HTERT RPE-1 (cell line): ENCODE measurements around the gene ARHGAP30.
"Not testable (repeated sequence)": the region's sequence is repeated elsewhere in the genome, so short reads cannot be mapped to it uniquely, and the experiment has no call there.

Experiments used
- in situ Hi-C: fragments of 300-500 bp; cut with MboI; formaldehyde crosslinking; loops from 4 replicates; pipeline ENCODE4 v1.14.3; 2020; ENCODE audit warnings: low sequenced_read_pairs

Gene ARHGAP30

GRCh38 chr1:161045736-161046604 lies 23.7 kb downstream of the ARHGAP30 start, which contains the start of gene USF1:
TSS of gene USF1 (minus strand) at chr1:161045977. CDS start at chr1:161043275, 2,702 bp downstream.
- in situ Hi-C loops = no loop called here

GRCh38 chr1:161044908-161045735 lies 24.6 kb downstream of the ARHGAP30 start:
- in situ Hi-C loops = no loop called here

GRCh38 chr1:161044535-161044907 lies 25.2 kb downstream of the ARHGAP30 start:
- in situ Hi-C loops = no loop called here

- in situ Hi-C loops = no loop called here
Measured at GRCh38 chr1:161039546-161039945, 30.1 kb downstream of the ARHGAP30 start.

GRCh38 chr1:161039154-161039545 lies 30.5 kb downstream of the ARHGAP30 start:
- in situ Hi-C loops = no loop called here

GRCh38 chr1:161038523-161039153 lies 31.1 kb downstream of the ARHGAP30 start, which contains the start of gene TSTD1:
TSS of gene TSTD1 (minus strand) at chr1:161038964. CDS start at chr1:161038889, 75 bp downstream.
- in situ Hi-C loops = no loop called here

GRCh38 chr1:161037661-161038522 lies 31.8 kb downstream of the ARHGAP30 start:
- in situ Hi-C loops = no loop called here

- in situ Hi-C loops = no loop called here
Measured at GRCh38 chr1:161033751-161034150, 35.9 kb downstream of the ARHGAP30 start.

- in situ Hi-C loops = no loop called here
Measured at GRCh38 chr1:161032409-161032808, 37.3 kb downstream of the ARHGAP30 start.

GRCh38 chr1:161031874-161032273 lies 37.8 kb downstream of the ARHGAP30 start:
- in situ Hi-C loops = no loop called here

GRCh38 chr1:161029466-161029865 lies 40.2 kb downstream of the ARHGAP30 start:
- in situ Hi-C loops = not testable (repeated sequence)

GRCh38 chr1:161026954-161027353 lies 42.7 kb downstream of the ARHGAP30 start:
- in situ Hi-C loops = not testable (repeated sequence)

- in situ Hi-C loops = not testable (repeated sequence)
Measured at GRCh38 chr1:161022432-161022831, 47.3 kb downstream of the ARHGAP30 start.

- in situ Hi-C loops = no loop called here
Measured at GRCh38 chr1:161021970-161022353, 47.7 kb downstream of the ARHGAP30 start.

- in situ Hi-C loops = no loop called here
Measured at GRCh38 chr1:161021165-161021969, 48.3 kb downstream of the ARHGAP30 start.

GRCh38 chr1:161020509-161021164 lies 49.1 kb downstream of the ARHGAP30 start, which contains the start of gene F11R:
TSS of gene F11R (minus strand) at chr1:161021152. CDS start at chr1:161021073, 79 bp downstream.
- in situ Hi-C loops = no loop called here

GRCh38 chr1:161019751-161020495 lies 49.8 kb downstream of the ARHGAP30 start:
- in situ Hi-C loops = no loop called here

GRCh38 chr1:161019111-161019660 lies 50.5 kb downstream of the ARHGAP30 start:
- in situ Hi-C loops = not testable (repeated sequence)
